Nucleus accumbens (tissue), 56 donors: ENCODE measurements around the gene WNT16.

Experiments used
- DNase-seq, 56 donors: peaks; one replicate each; lab custom pipeline; 2025; lab: John Stamatoyannopoulos, UW

Gene WNT16

GRCh38 chr7:121385056-121385799, 56.4 kb downstream of the WNT16 start:
- no peak for DNase-seq

- DNase-seq = no peak
These were observed 57.0 kb downstream of the WNT16 start for GRCh38 chr7:121385800-121386179.

- no peak for DNase-seq
These were observed 60.1 kb downstream of the WNT16 start for GRCh38 chr7:121388950-121389349.

- DNase-seq = no peak
These were observed 61.3 kb downstream of the WNT16 start for GRCh38 chr7:121390109-121390508.

GRCh38 chr7:121390617-121391016, 61.8 kb downstream of the WNT16 start:
- no peak for DNase-seq
